ENCODE results near the gene TYSND1.

The TYSND1 gene

DNA sequence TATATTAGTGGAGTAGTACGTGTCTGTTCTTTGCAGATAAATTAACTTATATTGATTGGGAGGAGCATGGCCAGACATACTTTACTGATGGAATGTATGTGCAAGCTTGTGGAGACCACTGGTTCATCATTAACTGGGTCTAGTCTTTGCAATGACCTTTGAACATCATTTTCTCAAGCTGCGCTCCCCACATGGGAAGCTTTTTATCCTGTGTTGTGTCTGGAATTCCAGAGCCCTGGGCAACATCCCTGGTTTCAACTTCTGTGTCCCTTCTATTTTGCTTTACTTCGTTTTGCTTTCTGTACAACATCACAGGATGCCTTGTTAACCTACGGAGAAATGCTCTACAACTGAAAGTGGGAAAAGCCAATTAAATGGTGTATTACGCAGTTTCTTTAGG is 55.5 kb downstream of the TYSND1 start:
- no peak for DNase-seq
- intact Hi-C loops (cut with DNase I): no loop called here

DNA sequence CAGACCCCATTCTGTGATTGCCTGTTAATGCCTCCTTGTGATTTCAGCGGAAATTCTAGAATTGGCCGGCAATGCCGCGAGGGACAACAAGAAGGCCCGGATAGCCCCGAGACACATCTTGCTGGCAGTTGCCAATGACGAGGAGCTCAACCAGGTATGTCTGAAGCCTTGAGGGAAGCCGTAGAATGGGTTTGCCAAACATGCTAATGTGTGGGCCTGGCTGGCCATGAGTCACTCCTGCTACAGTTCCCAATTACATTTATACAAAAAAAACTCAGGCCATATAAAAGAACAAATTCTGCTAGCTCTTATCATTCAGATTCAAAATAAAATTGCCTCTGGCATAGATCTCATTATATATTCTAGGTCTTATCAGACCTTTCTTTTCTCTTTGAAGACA is 56.5 kb downstream of the TYSND1 start:
- intact Hi-C loops (cut with DNase I): no loop called here
- DNase-seq: no peak

DNA sequence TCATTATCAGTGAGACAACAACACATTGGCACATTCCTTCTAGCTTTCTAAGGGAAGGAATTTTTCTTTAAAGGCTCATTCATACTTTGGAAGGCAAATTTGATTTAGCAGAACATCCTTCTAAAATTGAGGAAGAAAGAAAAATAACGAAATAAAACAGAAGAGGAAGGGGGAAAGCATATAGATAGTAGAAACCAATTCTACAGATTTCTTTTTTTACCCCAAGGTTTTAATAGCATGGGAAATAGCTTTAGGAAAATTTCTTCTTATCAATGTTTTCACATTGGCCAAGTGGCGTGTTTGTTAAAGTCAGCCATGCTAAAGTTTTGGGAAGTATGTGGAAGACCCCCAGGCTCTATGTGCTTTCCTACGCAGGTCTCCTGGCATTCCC is 58.2 kb downstream of the TYSND1 start:
- DNase-seq: no peak
- intact Hi-C loops (cut with DNase I): no loop called here

Measured in head of caudate nucleus (tissue), 42 donors.